Glomerular visceral epithelial cell (primary cell): Measurements from ENCODE around the gene TGFB2.

Experiments
- DNase-seq: peaks from one replicate; pipeline ENCODE4 v3.0.0-alpha.2; 2016; ENCODE audit errors: extremely low spot score

TGFB2 gene

GRCh38 chr1:218421531-218421930 lies 76.4 kb downstream of the TGFB2 start:
- peak; percentile 15 for DNase-seq

- no peak for DNase-seq
Observed at GRCh38 chr1:218424502-218424901, 79.4 kb downstream of the TGFB2 start.

- peak; percentile 42 for DNase-seq
Observed at GRCh38 chr1:218425647-218426342, 80.7 kb downstream of the TGFB2 start.

- DNase-seq: peak; percentile 59
Observed at GRCh38 chr1:218426343-218426657, 81.2 kb downstream of the TGFB2 start.

- DNase-seq: no peak
Observed at GRCh38 chr1:218429301-218429700, 84.2 kb downstream of the TGFB2 start.

GRCh38 chr1:218430346-218430745 lies 85.2 kb downstream of the TGFB2 start:
- no peak for DNase-seq

GRCh38 chr1:218430822-218431221 lies 85.7 kb downstream of the TGFB2 start:
- DNase-seq: no peak

GRCh38 chr1:218431476-218431875 lies 86.3 kb downstream of the TGFB2 start:
- no peak for DNase-seq

GRCh38 chr1:218433744-218434143 lies 88.6 kb downstream of the TGFB2 start:
- no peak for DNase-seq

- no peak for DNase-seq
Observed at GRCh38 chr1:218435528-218435927, 90.4 kb downstream of the TGFB2 start.

- DNase-seq: no peak
Observed at GRCh38 chr1:218436346-218436745, 91.2 kb downstream of the TGFB2 start.

GRCh38 chr1:218436997-218437396 lies 91.9 kb downstream of the TGFB2 start:
- no peak for DNase-seq

GRCh38 chr1:218439541-218440295 lies 94.6 kb downstream of the TGFB2 start:
- no peak for DNase-seq

GRCh38 chr1:218443255-218443654 lies 98.1 kb downstream of the TGFB2 start:
- no peak for DNase-seq

- no peak for DNase-seq
Observed at GRCh38 chr1:218444173-218444572, 99.0 kb downstream of the TGFB2 start.

- DNase-seq: no peak
Observed at GRCh38 chr1:218444588-218444987, 99.5 kb downstream of the TGFB2 start.

GRCh38 chr1:218447010-218447689 lies 102.0 kb downstream of the TGFB2 start:
- no peak for DNase-seq

- DNase-seq: no peak
Observed at GRCh38 chr1:218451415-218451814, 106.3 kb downstream of the TGFB2 start.

GRCh38 chr1:218454700-218455282 lies 109.7 kb downstream of the TGFB2 start:
- no peak for DNase-seq

GRCh38 chr1:218456444-218456843 lies 111.3 kb downstream of the TGFB2 start:
- no peak for DNase-seq

GRCh38 chr1:218459450-218459849 lies 114.3 kb downstream of the TGFB2 start:
- no peak for DNase-seq

GRCh38 chr1:218459878-218460711 lies 115.0 kb downstream of the TGFB2 start:
- peak; percentile 81 for DNase-seq
